Lower leg skin (tissue), 4 donors: Measurements from ENCODE around the gene SIGLEC9. TPM values are rescaled to one million over a fixed set of nuclear protein-coding genes. Genes with fewer than 3 reads are reported as not detected.

Experiments
- DNase-seq, 2 donors: peaks; one replicate each; pipeline ENCODE4 v3.0.0-alpha.2; 2019; ENCODE audit warnings: low spot score in 2 of 2
- H3K4me3 ChIP-seq: fragments of 200-600 bp; sonication (generic); 2 replicates; pipeline ENCODE4 v1.5.1; 2017; ENCODE audit warnings: mild to moderate bottlenecking, low read depth; ENCODE audit not compliant: poor library complexity, severe bottlenecking
- POLR2A ChIP-seq, 2 donors: fragments of 450-650 bp; IDR thresholded peaks; one replicate each; pipeline ENCODE4 v1.6.1; 2016 to 2017; ENCODE audit warnings: antibody characterized with exemption in 2 of 2, mild to moderate bottlenecking in 1 of 2, moderate library complexity in 1 of 2
- whole genome bisulfite sequencing, 2 donors: methylation state at CpG; one replicate each; pipeline ENCODE4 v1.1.5; 2018; 5-methylcytosine and 5-hydroxymethylcytosine counted together
- intact Hi-C: fragments of 100-400 bp; cut with DNase I; formaldehyde crosslinking; loops from one replicate; pipeline ENCODE4 v1.15.0; 2023; ENCODE audit warnings: low total_unique reads
- total RNA-seq, 4 donors: library from RNA; depleted of rRNA; stranded (reverse); fragments of >200 nt; gene quantifications; one replicate each; pipeline ENCODE4 v1.1.0, GENCODE V29; 2016
- TF ChIP-seq, protein P1 (sequence below), 3 donors: fragments of 450-650 bp; IDR thresholded peaks; one replicate each; pipeline ENCODE4 v1.5.1; 2016; ENCODE audit warnings: antibody characterized with exemption in 3 of 3, mild to moderate bottlenecking in 3 of 3, moderate library complexity in 2 of 3

SIGLEC9 gene
- total RNA-seq, 4 donors from 2014 or later, result 0.15 to 2.7 (median 1.2) TPM

DNA sequence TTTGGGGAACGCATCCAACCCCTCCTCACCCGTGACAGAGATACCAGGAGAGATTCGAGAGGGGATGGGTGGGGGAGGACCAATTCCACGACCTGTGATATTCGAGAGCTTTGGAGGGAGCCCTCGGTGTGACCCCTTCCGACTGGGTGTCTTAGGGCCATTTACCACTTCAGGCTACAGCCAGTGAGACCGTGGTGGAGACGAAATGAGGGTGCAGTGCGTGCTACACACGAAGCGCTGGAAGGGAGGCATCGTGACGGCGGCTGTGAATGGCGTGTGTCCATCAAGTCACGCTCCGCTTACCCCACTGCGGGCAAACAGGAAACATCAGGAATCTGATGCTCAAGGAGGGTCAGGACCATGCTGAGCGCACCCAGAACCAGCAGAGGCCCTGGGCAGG, 26.9 kb upstream of the SIGLEC9 start:
- intact Hi-C loops, result loop anchor here (5.0 kb wide), 1 partner anchor 80 kb away; the partner anchor contains the start of gene KLK10
- WGBS, 2 donors, result 80 to 83% methylated on average over 18 to 20 of the region's 20 CpGs
- no peak overlapping the region for H3K4me3 ChIP-seq
- no peak for DNase-seq
- TF ChIP-seq POLR2A (IDR thresholded peaks at IDR 0.05), result no peak
- TF ChIP-seq, protein P1, sequence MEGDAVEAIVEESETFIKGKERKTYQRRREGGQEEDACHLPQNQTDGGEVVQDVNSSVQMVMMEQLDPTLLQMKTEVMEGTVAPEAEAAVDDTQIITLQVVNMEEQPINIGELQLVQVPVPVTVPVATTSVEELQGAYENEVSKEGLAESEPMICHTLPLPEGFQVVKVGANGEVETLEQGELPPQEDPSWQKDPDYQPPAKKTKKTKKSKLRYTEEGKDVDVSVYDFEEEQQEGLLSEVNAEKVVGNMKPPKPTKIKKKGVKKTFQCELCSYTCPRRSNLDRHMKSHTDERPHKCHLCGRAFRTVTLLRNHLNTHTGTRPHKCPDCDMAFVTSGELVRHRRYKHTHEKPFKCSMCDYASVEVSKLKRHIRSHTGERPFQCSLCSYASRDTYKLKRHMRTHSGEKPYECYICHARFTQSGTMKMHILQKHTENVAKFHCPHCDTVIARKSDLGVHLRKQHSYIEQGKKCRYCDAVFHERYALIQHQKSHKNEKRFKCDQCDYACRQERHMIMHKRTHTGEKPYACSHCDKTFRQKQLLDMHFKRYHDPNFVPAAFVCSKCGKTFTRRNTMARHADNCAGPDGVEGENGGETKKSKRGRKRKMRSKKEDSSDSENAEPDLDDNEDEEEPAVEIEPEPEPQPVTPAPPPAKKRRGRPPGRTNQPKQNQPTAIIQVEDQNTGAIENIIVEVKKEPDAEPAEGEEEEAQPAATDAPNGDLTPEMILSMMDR (IDR thresholded peaks at IDR 0.05), result no peak

DNA sequence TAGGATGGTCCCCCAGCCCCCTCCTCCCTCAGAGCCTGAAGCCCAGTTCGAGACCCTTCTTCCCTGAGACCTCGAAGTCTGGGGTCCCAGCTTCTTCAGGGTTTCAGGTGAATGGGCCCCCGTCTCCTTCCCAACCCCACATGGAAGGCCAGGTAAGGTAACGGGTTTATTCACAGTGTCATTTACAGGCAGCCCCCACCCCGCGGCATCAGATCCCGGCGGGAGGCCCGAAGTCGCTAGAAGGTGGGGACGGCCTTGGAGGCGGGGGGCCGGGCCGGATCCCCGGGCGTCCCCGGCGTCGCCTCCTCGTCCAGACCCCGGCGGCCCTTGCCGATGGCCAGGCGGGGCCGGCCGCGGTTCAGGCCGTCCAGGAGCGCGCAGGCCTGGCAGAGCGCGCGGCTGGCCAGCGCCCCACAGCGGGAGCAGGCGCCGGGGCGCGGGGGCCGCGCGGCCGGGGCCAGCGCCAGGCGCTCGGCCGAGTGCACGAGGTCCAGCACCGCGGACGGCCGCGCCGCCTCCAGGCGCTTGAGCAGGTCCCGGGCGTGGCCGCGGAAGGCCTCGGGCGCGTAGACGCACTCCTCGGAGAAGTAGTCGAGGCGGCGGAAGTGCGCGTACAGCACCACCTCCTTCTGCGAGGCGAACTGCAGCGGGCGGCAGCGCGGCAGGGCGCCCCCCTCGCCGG, 26.2 kb upstream of the SIGLEC9 start:
- no peak for DNase-seq
- TF ChIP-seq, protein P1 (IDR thresholded peaks at IDR 0.05), result no peak
- TF ChIP-seq POLR2A (IDR thresholded peaks at IDR 0.05), result no peak
- H3K4me3 ChIP-seq, result no peak overlapping the region
- WGBS, 2 donors, result 88 to 90% methylated on average over 45 to 78 of the region's 78 CpGs
- intact Hi-C loops, result loop anchor here (5.0 kb wide), 1 partner anchor 81 kb away; the partner anchor contains the start of gene KLK10

DNA sequence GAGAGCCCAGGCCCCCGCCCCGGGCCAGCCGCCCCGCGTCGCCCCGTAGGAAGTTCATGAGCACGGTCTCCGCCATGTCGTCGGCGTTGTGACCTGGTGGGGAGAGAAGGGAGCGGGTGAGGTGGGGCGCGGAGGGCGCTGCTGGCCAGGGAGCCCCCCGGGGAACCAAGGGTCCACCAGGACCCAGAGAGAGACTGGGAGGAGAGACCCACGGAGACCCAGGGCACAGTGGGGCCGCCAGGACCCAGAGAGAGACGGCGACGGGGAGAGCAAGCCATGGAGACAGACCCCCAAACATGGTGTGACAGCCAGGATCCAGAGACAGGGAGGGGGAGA, 25.7 kb upstream of the SIGLEC9 start:
- 80 to 88% methylated on average over 22 of the region's 22 CpGs for WGBS, 2 donors
- no peak for TF ChIP-seq POLR2A (IDR thresholded peaks at IDR 0.05)
- TF ChIP-seq, protein P1 (IDR thresholded peaks at IDR 0.05), result no peak
- intact Hi-C loops, result loop anchor here (5.0 kb wide), 1 partner anchor 82 kb away; the partner anchor contains the start of gene KLK10
- no peak for DNase-seq
- no peak overlapping the region for H3K4me3 ChIP-seq

DNA sequence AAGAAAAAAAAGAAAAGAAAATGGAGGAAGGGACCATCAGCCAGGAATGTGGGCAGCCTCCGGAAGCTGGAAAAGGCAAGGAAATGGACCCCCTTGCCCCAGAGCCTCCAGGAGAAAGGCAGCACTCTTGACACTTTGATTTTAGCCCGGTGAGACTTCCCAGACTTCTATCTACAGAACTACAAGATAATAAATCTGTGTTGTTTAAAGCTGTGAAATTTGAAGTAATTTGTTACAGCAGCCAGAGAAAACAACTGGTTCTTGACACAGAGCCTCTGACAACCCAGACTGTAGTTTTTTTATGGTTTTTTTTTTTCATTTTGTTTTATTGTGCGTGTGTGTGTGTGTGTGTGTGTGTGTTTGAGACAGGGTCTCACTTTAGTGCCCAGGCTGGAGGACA, 24.1 kb upstream of the SIGLEC9 start:
- WGBS, 2 donors, result 69% methylated on average over 3 of the region's 3 CpGs

DNA sequence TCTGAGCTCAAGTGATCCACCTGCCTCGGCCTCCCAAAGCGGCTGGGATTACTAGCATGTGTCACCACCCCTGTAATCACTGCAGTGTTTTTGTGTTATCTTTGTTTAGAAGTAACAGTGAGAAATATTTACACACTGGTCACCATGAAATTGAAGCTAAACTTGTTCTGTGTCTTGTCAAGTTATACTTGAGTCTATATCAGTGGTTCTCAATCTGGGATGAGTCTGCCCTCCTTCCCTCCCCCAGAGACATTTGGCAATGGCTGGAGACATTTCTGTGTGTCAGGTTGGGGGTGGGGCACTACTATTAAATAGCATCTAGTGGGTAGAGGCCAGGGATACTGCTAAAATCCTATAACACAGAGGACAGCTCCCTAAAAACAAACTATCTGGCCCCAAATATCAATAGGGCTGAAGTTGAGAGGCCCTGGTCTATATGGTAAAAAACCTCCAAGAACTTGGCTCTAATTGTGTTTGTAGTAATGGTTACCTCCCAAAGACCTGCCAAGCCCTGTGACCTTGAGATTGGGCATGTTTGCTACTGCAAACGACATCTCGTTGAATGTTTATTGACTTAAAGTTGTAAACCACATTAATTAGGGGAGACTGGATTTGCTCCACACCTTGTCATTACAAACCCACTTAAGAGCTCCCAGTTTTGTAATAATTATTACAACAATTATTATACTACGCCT, 23.4 kb upstream of the SIGLEC9 start:
- WGBS, 2 donors, result 51 to 57% methylated on average over 5 of the region's 5 CpGs
- TF ChIP-seq, protein P1 (IDR thresholded peaks at IDR 0.05), result no peak
- no peak for TF ChIP-seq POLR2A (IDR thresholded peaks at IDR 0.05)
- no peak for DNase-seq
- intact Hi-C loops, result loop anchor here (2.0 kb wide), 1 partner anchor 173 kb away; no protein-coding TSS in a partner anchor
- H3K4me3 ChIP-seq, result no peak overlapping the region

More for the DNA sequence above, 24.1 kb upstream of the SIGLEC9 start:
- intact Hi-C loops, result loop anchor here (2.0 kb wide), 1 partner anchor 172 kb away; no protein-coding TSS in a partner anchor
- DNase-seq, result no peak
- TF ChIP-seq POLR2A (IDR thresholded peaks at IDR 0.05), result no peak
- TF ChIP-seq, protein P1 (IDR thresholded peaks at IDR 0.05), result no peak
- H3K4me3 ChIP-seq, result no peak overlapping the region
